Activated T-cell treated with anti-CD3 and anti-CD28 coated beads, Interleukin-2, amount 50 U/mL, for 4 hours (primary cell): ENCODE measurements around the gene RPL37A. TPM values are rescaled to one million over a fixed set of nuclear protein-coding genes. Genes with fewer than 3 reads are reported as not detected.

ENCODE experiments used
- ATAC-seq, 2 donors: fragments of 200-7000 bp; cut with Tn5 transposase; one replicate each; pipeline ENCODE4 v1.10.0; 2021
- DNase-seq: peaks from one replicate; pipeline ENCODE4 v3.0.0-alpha.2; 2020
- H3K27me3 Mint-ChIP-seq: one replicate; pipeline ENCODE4 v1.8.0; 2021; ENCODE audit warnings: low read depth, mixed read lengths
- H3K36me3 Mint-ChIP-seq: one replicate; pipeline ENCODE4 v1.8.0; 2022; ENCODE audit warnings: mixed read lengths; ENCODE audit not compliant: insufficient read depth
- H3K4me1 Mint-ChIP-seq: one replicate; pipeline ENCODE4 v1.8.0; 2021; ENCODE audit warnings: low read depth, mixed read lengths
- H3K4me3 Mint-ChIP-seq: one replicate; pipeline ENCODE4 v1.8.0; 2021; ENCODE audit warnings: mild to moderate bottlenecking, moderate library complexity, mixed read lengths
- H3K9me3 Mint-ChIP-seq: one replicate; pipeline ENCODE4 v1.8.0; 2021; ENCODE audit warnings: mixed read lengths
- total RNA-seq, 3 donors: library from RNA; stranded (reverse); gene quantifications; one replicate each; pipeline ENCODE4 v1.2.1, GENCODE V29; 2021

RPL37A gene
- total RNA-seq, 3 donors from 2014 or later: 4,221 to 4,335 (median 4,249) TPM

DNA sequence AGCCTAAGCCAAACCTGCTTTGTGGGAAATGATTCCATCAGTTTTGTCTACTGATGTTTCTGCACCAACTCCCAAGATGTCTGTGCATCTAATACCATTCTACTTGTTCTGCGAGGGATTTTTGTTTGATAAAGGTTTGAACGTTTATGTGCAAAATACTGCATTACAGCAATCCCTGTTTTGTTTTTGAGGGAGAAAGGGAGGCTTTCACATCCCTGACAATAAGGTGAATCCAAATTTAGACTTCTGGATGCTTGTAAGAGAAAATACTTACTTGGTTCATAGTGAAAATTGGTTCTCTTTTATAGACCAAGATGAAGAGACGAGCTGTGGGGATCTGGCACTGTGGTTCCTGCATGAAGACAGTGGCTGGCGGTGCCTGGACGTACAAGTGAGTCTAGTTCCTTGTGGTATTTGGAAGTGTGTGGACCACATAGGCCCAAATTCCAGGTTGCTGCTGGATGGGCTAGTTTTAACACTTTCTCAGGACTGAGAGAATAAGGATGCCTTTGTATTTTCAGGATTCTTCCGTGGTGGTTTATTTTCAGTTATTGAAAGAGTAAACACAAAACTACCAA, 1.1 kb downstream of the RPL37A start:
- H3K9me3 Mint-ChIP-seq: no peaks in the 10 kb centered on the region
- peaks cover 49% of the 10 kb centered on the region for H3K36me3 Mint-ChIP-seq
- peaks cover 47% of the 10 kb centered on the region for H3K4me1 Mint-ChIP-seq
- peak overlapping the region; percentile 98 for H3K4me3 Mint-ChIP-seq
- H3K27me3 Mint-ChIP-seq: no peaks in the 10 kb centered on the region
- no peak for ATAC-seq
- DNase-seq: no peak

DNA sequence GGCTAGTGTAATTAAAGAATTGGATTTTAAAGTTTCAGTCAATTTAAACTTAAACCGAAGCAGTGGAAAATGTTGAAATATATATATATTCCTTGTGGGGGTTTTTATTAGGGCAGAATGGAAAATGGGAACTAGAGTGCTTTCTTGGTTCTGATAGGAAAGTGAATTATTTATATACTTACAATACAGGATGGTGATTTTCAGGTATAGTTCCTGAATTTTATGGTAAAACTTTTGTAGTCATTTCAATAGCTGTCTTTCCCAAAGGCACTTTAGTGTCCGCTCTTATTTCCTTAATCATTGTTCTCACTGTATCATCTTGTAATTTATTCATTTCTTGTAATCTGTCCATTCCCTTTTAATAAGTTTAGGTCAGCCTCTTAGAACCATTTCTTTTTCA, 1.9 kb downstream of the RPL37A start:
- H3K9me3 Mint-ChIP-seq: no peaks in the 10 kb centered on the region
- ATAC-seq: no peak
- peaks cover 47% of the 10 kb centered on the region for H3K4me1 Mint-ChIP-seq
- H3K27me3 Mint-ChIP-seq: no peaks in the 10 kb centered on the region
- no peak for DNase-seq
- peak overlapping the region; percentile 98 for H3K4me3 Mint-ChIP-seq
- H3K36me3 Mint-ChIP-seq: peaks cover 54% of the 10 kb centered on the region

DNA sequence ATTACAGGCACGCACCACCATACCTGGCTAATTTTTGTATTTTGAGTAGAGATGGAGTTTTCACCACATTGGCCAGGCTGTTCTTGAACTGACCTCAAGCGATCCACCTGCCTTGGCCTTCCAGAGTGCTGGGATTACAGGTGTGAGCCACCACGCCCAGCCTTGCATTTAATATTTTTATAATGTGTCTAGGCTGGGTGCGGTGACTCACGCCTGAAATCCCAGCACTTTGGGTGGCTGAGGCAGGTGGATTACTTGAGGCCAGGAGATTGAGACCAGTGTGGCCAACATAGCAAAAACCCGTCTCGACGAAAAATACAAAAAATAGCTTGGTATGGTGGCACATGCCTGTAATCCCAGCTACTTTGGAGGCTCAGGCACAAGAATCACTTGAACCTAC, 3.2 kb downstream of the RPL37A start:
- DNase-seq (no peak), ATAC-seq (no peak)
- no peaks in the 10 kb centered on the region for H3K9me3 Mint-ChIP-seq
- H3K36me3 Mint-ChIP-seq: peaks cover 61% of the 10 kb centered on the region
- H3K4me3 Mint-ChIP-seq: peak overlapping the region; percentile 98
- peaks cover 47% of the 10 kb centered on the region for H3K4me1 Mint-ChIP-seq
- H3K27me3 Mint-ChIP-seq: no peaks in the 10 kb centered on the region

DNA sequence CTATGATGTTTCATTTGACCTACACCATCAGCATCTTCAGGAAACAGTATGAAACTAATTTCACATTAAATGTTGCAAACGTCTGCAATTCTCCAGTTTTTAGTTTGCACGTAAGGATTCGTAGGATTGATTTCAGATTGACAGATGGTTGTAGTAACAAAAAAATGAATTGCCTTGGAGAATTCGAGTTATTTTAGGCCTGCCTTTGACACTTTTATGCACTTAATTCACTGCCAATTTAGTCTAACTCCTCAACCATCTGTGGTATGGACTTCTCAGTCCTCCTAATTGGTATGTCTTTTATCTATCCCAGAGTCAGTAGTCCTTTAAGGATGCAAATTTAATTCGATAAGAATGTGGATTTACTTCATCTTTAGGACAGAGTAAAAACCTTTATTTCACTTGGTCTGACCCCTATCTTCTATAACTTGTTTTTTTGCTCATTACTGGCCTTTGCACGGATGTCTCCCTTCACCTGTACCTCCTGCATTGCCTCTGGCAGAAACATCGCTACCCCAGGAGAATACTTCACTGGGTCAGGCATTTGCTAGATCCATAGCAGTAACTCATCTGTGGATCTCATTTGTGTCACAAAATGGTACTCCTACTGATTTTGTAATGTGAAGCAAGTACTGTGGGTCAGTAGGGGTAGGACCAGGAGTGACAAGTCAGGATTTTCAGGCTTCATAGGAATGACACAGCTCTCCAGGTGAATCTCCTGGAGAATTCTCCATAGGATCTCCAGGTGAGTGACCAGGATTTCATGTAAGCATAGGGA, 3.9 kb downstream of the RPL37A start:
- H3K9me3 Mint-ChIP-seq: no peaks in the 10 kb centered on the region
- peak overlapping the region; percentile 62 for H3K4me3 Mint-ChIP-seq
- H3K36me3 Mint-ChIP-seq: peaks cover 61% of the 10 kb centered on the region
- no peak for DNase-seq
- no peaks in the 10 kb centered on the region for H3K27me3 Mint-ChIP-seq
- ATAC-seq: no peak
- peaks cover 43% of the 10 kb centered on the region for H3K4me1 Mint-ChIP-seq

DNA sequence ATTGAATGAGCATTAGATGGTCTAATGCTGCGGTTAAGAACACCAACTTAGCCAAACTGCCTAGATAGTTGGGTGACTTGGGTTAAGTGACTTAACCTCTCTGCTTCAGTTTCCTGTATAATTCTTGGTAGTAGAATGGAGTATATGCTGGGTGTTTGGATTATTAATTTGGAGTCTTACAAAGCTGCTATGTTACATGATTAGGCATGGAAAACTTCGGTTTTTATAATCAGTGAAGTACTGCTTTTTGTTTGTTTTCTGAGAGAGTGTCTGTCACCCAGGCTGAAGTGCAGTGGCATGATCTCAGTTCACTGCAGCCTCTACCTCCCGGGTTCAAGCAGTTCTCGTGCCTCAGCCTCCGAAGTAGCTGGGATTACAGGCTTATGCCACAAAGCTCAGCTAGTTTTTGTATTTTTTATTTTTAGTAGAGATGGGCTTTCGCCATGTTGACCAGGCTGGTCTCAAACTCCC, 4.5 kb downstream of the RPL37A start:
- no peak for DNase-seq
- ATAC-seq: no peak
- Mint-ChIP-seq H3K4me3 (no peak overlapping the region), H3K9me3 (no peaks in the 10 kb centered on the region), H3K36me3 (peaks cover 61% of the 10 kb centered on the region), H3K27me3 (no peaks in the 10 kb centered on the region), H3K4me1 (peaks cover 37% of the 10 kb centered on the region)

DNA sequence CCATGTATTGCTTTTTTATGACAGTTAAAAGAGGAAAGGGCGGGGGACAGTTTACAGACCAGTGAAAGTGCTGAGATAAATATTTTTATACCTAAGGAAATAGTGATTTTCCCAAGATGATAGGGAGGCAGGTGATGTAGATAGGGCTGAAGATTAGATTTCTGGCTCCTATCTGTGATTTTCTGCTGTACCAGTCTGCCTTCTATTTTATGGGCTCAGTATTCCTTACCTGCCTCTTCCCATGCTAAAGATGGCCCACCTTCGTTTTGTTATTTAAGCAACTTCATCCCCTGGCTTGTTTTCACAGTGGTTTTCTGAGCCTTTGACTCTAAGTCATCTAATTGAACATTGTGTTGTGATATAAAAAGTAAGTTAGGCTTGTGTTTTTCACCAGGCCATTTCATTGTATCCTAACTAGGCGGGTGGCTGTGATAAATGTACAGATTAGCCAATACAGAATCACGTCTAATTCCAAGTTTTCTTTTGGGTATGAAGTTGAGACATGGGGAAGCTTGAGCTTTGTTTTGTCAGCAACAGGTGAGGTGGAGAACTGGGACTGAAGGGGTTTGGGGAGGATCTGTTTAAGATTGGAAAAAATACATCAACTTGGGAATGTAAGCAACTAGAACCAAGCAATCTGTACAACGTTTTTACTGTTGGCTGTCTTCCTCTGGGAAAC, 5.2 kb downstream of the RPL37A start:
- ATAC-seq (no peak), DNase-seq (no peak)
- H3K36me3 Mint-ChIP-seq: peaks cover 58% of the 10 kb centered on the region
- H3K9me3 Mint-ChIP-seq: no peaks in the 10 kb centered on the region
- H3K27me3 Mint-ChIP-seq: no peaks in the 10 kb centered on the region
- peak overlapping the region; percentile 6 for H3K4me3 Mint-ChIP-seq
- peaks cover 32% of the 10 kb centered on the region for H3K4me1 Mint-ChIP-seq

DNA sequence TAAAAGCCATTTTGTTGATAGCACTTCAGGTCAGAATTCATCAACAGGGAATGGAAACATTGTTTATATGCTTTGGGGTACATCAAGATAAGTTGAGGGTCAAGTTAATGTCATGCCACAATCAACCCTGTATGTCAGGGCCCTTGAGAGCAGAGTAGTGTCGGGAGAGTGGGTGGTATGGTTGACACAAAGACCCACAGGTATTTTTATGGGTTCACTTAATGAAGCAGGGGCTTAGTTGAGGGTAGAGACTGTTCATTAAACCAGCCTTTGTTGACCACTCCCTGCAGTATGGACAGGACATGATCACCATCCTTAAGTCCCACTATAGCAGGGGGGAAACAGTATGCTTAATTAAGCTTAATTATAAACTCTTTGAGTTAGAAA, 5.7 kb downstream of the RPL37A start:
- no peaks in the 10 kb centered on the region for H3K27me3 Mint-ChIP-seq
- peaks cover 32% of the 10 kb centered on the region for H3K4me1 Mint-ChIP-seq
- H3K4me3 Mint-ChIP-seq: peak overlapping the region; percentile 6
- no peak for ATAC-seq
- H3K36me3 Mint-ChIP-seq: peaks cover 53% of the 10 kb centered on the region
- no peak for DNase-seq
- no peaks in the 10 kb centered on the region for H3K9me3 Mint-ChIP-seq

DNA sequence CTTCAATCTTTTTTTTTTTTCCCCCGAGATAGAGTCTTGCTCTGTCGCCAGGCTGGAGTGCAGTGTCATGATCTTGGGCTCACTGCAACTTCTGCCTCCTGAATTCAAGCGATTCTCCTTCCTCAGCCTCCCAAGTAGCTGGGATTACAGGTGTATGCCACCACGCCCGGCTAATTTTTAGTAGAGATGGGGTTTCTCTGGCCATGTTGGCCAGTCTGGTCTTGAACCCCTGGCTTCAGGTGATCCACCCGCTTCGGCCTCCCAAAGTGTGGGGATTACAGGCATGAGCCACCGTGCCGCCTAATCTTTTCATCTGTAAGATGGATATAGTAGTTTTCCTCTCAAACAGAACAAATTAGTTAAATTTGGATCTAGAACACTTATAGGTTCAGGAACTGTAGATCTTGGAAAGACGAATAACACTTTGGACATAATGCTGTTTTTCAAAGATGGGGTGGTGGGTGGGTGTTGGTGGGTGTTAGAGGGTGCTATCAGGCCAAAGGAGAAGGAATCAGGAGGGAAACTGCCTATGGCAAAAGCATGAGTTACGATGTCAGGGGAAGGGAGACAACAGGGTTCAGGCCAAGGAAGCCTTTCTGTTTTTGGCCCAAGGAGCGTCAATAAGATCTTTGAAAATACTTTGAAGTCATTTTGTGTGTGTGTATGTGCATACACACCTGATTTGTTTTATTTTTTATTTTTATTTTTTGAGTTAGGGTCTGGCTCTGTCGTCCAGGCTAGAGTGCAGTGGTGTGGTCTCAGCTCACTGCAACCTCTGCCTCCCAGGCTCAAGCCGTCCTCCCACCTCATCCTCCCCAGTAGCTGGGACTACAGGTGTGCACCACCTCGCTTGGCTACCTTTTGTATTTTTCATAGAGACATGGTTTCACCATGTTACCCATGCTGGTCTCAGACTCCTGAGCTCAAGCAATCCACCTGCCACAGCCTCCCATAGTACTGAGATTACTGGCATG, 6.8 kb downstream of the RPL37A start:
- H3K36me3 Mint-ChIP-seq: peaks cover 42% of the 10 kb centered on the region
- H3K4me1 Mint-ChIP-seq: peaks cover 26% of the 10 kb centered on the region
- ATAC-seq (no peak), DNase-seq (no peak)
- no peaks in the 10 kb centered on the region for H3K9me3 Mint-ChIP-seq
- no peaks in the 10 kb centered on the region for H3K27me3 Mint-ChIP-seq
- H3K4me3 Mint-ChIP-seq: no peak overlapping the region

DNA sequence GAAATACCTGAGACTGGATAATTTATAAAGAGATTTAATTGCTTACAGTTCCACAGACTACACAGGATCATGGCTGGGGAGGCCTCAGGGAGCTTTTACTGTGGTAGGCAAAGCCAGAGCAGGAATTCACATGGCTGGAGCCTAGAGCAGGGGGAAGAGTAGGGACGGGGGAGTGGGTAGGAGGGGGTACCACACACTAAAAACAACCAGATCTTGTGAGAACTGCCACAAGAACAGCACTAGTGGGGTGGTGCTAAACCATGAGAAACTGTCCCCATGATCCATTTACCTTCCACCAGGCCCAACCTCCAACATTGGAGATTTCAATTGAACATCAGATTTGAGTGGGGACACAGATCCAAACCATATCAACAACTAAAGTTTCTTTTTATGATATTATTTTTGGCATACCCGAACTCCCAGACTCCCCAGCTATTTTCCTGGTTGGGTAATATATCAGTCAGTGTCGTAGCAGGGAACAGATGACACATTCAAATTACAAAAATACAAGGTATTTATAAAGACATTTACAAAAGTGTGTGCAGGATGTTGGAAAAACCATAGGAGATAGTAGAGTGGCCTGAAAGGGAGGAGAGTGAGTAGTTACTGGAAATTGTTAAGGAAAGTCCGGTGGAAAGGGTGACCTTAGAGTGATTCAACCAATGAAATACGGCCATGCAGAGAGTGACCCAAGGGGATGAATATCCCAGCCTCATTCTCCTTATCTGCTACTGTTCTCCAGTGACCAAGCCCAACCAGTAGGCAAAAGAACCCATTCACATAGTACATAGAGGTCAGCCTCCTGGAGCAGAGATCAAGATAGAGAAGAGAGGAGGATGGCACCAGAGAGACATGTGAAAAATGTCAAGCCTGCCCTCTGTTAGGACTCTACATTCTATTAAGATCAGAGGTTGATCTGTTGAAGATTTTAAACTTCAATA, 8.8 kb downstream of the RPL37A start:
- Mint-ChIP-seq H3K4me1 (peaks cover 11% of the 10 kb centered on the region), H3K27me3 (no peaks in the 10 kb centered on the region), H3K4me3 (no peak overlapping the region), H3K36me3 (peaks cover 27% of the 10 kb centered on the region), H3K9me3 (no peaks in the 10 kb centered on the region)
- DNase-seq (no peak), ATAC-seq (peak; percentile 5 to 9)

DNA sequence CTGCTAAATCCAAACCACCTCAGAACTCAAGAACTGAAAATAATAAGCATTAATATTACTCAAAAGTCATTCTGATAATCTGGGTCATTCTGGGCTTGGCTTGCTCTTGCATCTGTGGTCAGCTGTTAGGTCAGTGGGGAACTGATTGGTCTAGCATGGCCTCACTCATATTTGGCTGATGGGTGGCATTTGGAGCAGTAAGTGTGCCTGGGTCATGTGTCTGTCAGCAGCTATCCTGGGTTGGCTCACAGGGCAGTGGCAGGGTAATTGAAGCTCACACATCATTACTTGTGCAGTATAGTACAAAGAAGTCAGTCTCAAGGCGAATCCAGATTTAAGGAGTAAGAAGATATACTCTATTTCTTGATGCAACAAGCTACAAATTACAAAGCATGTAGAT, 9.6 kb downstream of the RPL37A start:
- ATAC-seq (no peak), DNase-seq (no peak)
- Mint-ChIP-seq H3K36me3 (peaks cover 20% of the 10 kb centered on the region), H3K4me1 (peaks cover 4% of the 10 kb centered on the region), H3K27me3 (no peaks in the 10 kb centered on the region), H3K9me3 (no peaks in the 10 kb centered on the region), H3K4me3 (no peak overlapping the region)

DNA sequence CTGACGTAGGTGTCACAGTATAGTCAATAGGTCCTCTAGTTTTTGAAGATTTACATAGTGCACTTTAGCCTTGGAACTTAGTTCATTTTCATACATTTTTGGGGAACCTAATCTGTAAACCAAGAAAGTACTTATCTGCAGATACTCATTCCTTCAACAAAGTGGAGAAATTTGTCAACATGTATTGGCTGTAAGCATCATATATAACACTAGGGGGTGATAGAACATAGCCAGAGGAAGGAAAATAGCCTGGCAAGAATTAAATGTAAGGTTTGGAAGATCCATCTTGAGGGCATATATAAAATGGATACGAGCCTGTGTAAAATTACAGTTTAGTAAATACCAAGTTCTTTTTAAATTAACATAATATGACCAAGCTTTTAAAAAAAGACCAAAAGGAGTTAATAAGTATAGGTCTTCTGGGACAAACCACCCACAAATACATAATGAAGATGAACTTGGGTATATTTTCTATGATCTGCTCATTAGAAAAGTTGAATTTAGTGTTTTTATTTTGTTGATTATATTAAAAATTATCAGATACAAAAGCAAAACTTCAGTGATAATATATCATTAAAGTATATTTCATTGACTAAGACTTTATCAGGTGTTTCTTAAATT, 18.2 kb downstream of the RPL37A start:
- DNase-seq (no peak), ATAC-seq (no peak)
- Mint-ChIP-seq H3K4me3 (no peak overlapping the region), H3K4me1 (no peaks in the 10 kb centered on the region), H3K36me3 (no peaks in the 10 kb centered on the region), H3K9me3 (no peaks in the 10 kb centered on the region), H3K27me3 (no peaks in the 10 kb centered on the region)

DNA sequence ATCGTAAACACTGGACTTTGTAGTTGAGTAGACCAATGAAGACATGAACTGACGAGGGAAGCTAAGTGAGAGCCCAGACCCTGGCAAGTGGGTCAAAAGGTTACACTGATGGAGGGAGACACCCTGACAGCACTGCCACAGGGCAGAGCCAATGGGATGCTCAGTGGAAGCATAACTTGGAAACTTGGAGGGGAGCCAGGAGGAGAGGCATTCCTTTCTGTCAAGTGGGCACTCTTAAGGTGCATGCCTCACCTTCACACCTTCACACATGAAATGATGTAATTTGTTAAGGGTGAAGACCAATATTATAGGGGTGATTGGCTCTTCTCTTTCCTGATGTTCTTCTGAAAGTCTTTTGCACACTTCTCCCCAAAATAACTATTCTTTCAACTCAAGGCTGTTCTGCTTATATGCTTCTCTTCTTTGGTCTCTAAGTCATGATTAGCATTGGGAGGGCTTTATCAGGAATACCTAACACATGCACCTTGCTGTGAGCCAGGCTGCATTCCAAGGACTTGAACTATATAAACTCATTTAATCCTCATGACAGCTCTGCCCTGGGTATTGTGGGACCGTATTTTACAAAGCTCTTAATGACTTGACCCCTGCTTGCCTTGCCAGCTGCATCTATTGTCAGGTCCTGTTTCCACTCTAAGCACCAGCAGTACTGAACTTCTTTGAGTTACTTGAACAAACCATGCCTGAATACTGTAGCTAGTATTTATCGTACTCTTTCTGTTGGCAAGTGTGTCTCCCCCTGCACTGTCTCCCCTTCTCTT, 19.0 kb downstream of the RPL37A start:
- no peaks in the 10 kb centered on the region for H3K9me3 Mint-ChIP-seq
- no peak overlapping the region for H3K4me3 Mint-ChIP-seq
- ATAC-seq (no peak), DNase-seq (no peak)
- no peaks in the 10 kb centered on the region for H3K4me1 Mint-ChIP-seq
- no peaks in the 10 kb centered on the region for H3K36me3 Mint-ChIP-seq
- no peaks in the 10 kb centered on the region for H3K27me3 Mint-ChIP-seq
